Measurements from ENCODE around the gene CCDC148. TPM values are rescaled to one million over a fixed set of nuclear protein-coding genes. Genes with fewer than 3 reads are reported as not detected.

The CCDC148 gene
- total RNA-seq, 1 donor from 2014 or later = 1.8 TPM

DNA sequence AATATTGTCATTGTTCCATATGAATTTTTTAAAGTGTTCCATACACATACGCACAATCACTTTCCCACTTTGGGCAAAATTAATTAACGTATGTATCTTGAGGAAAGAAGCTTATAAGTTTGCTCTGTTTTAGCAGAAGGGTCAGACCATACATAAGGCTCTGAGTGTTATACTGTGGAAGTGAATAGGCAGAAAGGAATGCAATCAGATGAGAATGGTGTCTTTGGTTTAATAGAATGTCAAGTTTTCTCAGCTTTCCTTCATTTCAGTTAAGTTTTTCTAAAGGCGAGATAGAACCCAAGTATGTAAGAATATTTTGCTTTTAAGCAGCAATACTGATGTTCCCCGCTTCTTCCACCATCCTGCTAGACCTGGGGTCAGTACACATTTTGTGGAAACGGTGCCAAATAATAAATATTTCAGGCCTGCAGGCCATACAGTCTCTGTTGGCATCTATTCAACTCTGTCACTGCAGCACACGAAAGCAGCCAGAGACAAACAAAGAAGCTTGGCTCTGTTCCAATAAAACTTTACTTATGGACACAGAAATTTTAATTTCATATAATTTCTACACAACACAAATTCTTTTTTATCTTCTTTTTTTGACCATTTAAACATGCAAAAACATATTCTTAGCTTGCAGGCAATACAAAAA, 254.3 kb downstream of the CCDC148 start:
- Mint-ChIP-seq H3K9me3 (ENCODE audit: unreplicated experiment) (no peaks in the 10 kb centered on the region), H3K4me1 (ENCODE audit: low read depth, unreplicated experiment) (peaks cover 6% of the 10 kb centered on the region), H3K27me3 (ENCODE audit: unreplicated experiment) (no peaks in the 10 kb centered on the region), H3K27ac (ENCODE audit: unreplicated experiment) (no peak overlapping the region), H3K4me3 (ENCODE audit: unreplicated experiment) (no peak overlapping the region), H3K36me3 (ENCODE audit: unreplicated experiment) (no peaks in the 10 kb centered on the region)
- no peak for DNase-seq
- TF ChIP-seq, protein P1, sequence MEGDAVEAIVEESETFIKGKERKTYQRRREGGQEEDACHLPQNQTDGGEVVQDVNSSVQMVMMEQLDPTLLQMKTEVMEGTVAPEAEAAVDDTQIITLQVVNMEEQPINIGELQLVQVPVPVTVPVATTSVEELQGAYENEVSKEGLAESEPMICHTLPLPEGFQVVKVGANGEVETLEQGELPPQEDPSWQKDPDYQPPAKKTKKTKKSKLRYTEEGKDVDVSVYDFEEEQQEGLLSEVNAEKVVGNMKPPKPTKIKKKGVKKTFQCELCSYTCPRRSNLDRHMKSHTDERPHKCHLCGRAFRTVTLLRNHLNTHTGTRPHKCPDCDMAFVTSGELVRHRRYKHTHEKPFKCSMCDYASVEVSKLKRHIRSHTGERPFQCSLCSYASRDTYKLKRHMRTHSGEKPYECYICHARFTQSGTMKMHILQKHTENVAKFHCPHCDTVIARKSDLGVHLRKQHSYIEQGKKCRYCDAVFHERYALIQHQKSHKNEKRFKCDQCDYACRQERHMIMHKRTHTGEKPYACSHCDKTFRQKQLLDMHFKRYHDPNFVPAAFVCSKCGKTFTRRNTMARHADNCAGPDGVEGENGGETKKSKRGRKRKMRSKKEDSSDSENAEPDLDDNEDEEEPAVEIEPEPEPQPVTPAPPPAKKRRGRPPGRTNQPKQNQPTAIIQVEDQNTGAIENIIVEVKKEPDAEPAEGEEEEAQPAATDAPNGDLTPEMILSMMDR (IDR thresholded peaks at IDR 0.05; ENCODE audit: partially characterized antibody, unreplicated experiment) = no peak

GRCh38 chr2:158199928-158200650, 256.5 kb downstream of the CCDC148 start:
- DNase-seq = no peak
- Mint-ChIP-seq H3K27me3 (ENCODE audit: unreplicated experiment) (no peaks in the 10 kb centered on the region), H3K9me3 (ENCODE audit: unreplicated experiment) (no peaks in the 10 kb centered on the region), H3K27ac (ENCODE audit: unreplicated experiment) (no peak overlapping the region), H3K4me1 (ENCODE audit: low read depth, unreplicated experiment) (peaks cover 15% of the 10 kb centered on the region), H3K36me3 (ENCODE audit: unreplicated experiment) (no peaks in the 10 kb centered on the region), H3K4me3 (ENCODE audit: unreplicated experiment) (no peak overlapping the region)
- TF ChIP-seq, protein P1 (IDR thresholded peaks at IDR 0.05; ENCODE audit: partially characterized antibody, unreplicated experiment) = no peak

DNA sequence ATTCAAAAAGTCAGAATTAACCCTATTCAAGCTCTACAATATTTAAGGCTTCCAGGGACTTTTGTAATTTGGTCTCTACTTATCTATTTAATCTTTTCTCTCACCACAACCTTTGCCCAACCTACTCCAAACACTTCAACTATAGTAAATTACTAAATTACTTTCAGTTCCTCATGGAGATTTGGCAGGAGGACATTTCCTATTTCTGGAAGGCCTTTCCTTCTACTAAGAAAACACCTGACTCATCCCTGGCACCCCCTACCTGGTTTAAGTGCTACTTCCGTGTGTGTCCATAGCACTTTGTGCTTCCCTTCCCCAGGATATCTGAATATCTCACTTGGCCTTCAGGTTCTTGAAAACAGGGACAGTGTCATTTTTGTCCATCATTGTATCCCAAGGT, 258.6 kb downstream of the CCDC148 start:
- Mint-ChIP-seq H3K27me3 (ENCODE audit: unreplicated experiment) (no peaks in the 10 kb centered on the region), H3K27ac (ENCODE audit: unreplicated experiment) (no peak overlapping the region), H3K4me3 (ENCODE audit: unreplicated experiment) (no peak overlapping the region), H3K36me3 (ENCODE audit: unreplicated experiment) (no peaks in the 10 kb centered on the region), H3K9me3 (ENCODE audit: unreplicated experiment) (no peaks in the 10 kb centered on the region), H3K4me1 (ENCODE audit: low read depth, unreplicated experiment) (peaks cover 28% of the 10 kb centered on the region)
- TF ChIP-seq, protein P1 (IDR thresholded peaks at IDR 0.05; ENCODE audit: partially characterized antibody, unreplicated experiment) = no peak
- DNase-seq = no peak

- Mint-ChIP-seq H3K27me3 (ENCODE audit: unreplicated experiment) (no peaks in the 10 kb centered on the region), H3K4me3 (ENCODE audit: unreplicated experiment) (no peak overlapping the region)
- TF ChIP-seq, protein P1 (IDR thresholded peaks at IDR 0.05; ENCODE audit: partially characterized antibody, unreplicated experiment) = no peak
Observed at GRCh38 chr2:158194229-158194628, 262.3 kb downstream of the CCDC148 start.

More at GRCh38 chr2:158194229-158194628, 262.3 kb downstream of the CCDC148 start:
- Mint-ChIP-seq H3K27ac (ENCODE audit: unreplicated experiment) (peak overlapping the region; percentile 43), H3K36me3 (ENCODE audit: unreplicated experiment) (no peaks in the 10 kb centered on the region), H3K4me1 (ENCODE audit: low read depth, unreplicated experiment) (peaks cover 45% of the 10 kb centered on the region), H3K9me3 (ENCODE audit: unreplicated experiment) (no peaks in the 10 kb centered on the region)
- DNase-seq = no peak

Measured in glutamatergic neuron (in vitro differentiated cells).